NOMO-1 treated with DMSO at 0.1 percent for 48 hours (cell line): Measurements from ENCODE around the gene MEIS2.

ENCODE experiments used
- DNase-seq: peaks from one replicate; lab custom pipeline; 2025; ENCODE audit not compliant: unreplicated experiment; lab: John Stamatoyannopoulos, UW

The MEIS2 gene

DNA sequence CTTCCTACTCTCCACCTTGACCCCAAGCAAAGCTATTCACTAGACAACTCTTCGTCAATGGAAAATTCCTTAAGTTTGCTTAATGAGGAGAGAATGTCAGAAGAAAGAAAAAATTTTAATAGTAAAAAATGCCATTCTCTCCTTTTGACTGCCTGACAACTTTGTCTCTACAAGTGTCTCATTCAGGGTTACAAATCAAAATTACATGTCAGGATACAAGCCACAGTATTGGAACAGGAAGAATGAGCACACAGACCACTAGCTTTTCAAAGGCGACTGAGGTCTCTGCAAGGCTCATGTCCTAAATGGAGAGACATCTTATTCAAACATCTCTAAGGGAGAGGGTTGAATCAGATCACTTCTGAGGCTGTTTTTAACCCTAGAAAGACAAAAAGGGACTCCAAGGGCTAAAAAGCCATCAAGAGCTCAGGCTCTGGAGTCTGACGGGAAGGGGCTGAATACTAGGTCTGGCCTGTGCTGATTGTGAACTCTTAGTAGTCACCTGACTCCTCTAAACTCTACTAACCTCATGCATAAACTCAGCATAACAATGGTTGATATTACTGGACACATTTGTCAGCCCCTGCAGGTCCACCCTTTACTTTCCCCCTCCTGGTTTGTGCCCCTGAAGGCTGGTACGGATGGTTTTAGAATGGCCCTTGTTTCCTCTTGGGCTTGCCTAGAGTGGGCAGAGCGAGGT lies 12.8 kb upstream of the MEIS2 start:
- no peak for DNase-seq

- no peak for DNase-seq
These were observed 11.8 kb upstream of the MEIS2 start for GRCh38 chr15:37112171-37112570.

DNA sequence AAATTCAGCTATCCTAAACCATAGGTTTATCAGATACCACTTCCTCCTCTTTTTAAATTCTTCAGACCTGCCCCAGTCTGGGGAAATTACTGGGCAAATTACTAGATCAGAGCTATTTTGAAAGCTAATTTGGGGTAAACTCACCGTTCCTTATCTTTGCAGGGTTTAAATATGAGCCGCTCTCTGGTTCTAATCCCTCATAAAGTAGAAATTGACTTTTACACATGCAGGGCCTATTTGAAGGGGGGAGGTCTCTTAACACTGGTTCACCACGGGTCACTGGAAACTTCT lies 11.0 kb upstream of the MEIS2 start:
- DNase-seq, result no peak

DNA sequence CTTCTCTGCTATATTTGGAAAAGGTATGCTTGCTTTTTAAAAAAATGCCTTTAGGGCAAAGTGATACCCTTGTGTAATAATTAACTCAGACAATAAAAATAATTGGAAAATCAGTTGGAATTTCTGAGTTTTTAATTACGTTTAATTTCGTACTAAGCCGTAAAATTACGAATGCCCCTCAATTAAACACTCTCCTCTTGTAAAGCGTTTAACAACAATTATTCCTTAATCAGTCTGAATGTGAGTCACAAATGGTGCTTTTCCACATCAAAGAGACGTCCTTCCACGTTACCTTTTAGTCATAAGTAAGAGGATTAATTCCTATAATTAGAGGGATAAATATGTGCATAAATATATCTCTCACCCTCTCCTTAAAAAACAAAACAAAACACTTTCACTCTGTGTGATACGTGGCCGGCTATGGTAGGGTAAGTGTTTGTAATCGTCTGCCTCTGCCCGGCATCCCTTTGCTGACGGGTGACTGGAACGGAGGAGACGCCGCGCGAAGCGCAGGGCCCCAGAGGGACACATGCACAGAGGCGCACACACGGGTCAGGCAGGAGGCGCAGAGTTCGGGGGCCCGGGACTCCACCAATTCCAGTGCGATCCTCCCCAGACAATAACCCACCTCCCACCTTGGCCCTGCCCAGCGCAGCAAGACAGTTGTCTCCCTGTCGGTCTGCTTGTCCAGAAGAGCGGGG lies 9.7 kb upstream of the MEIS2 start:
- DNase-seq, result no peak

GRCh38 chr15:37109168-37109871 lies 9.0 kb upstream of the MEIS2 start:
- DNase-seq, result no peak

DNA sequence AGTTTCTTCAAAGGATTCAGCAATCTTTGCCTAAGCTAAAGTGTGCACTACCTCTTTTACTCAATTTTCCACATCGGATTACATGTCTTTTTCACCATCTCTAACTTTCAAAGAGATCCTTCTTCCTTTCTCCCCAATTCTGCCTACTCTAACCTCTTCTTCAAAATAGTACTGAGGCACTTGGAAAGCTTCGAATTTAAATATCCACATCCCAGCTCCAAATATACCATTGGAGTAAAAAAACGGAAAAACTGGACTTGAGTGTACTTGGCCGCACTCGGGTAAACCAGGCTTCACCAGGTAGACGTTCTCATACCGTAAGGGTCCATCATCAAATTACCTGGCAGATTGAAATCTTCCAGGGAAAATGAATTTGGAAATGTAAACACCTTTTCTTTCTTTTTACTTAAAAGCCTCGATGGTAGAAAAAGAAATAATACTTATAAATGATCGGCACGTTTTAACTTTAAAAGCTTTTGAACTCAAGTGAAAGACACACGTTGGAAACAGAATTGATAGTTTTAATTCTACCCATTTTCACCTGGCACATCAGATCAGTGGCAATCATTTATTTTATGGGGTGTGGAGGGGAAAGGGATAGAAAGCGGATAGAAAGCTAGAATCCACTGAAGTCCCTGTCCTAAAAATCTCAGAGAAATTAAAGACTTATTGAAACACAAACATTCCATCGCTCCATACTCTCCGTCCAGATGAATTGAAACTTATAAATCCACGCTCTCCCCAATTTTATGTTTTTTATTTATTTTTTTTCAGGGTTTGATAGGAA lies 8.2 kb upstream of the MEIS2 start:
- no peak for DNase-seq

- DNase-seq, result no peak
These were observed 7.5 kb upstream of the MEIS2 start for GRCh38 chr15:37107744-37108380.

DNA sequence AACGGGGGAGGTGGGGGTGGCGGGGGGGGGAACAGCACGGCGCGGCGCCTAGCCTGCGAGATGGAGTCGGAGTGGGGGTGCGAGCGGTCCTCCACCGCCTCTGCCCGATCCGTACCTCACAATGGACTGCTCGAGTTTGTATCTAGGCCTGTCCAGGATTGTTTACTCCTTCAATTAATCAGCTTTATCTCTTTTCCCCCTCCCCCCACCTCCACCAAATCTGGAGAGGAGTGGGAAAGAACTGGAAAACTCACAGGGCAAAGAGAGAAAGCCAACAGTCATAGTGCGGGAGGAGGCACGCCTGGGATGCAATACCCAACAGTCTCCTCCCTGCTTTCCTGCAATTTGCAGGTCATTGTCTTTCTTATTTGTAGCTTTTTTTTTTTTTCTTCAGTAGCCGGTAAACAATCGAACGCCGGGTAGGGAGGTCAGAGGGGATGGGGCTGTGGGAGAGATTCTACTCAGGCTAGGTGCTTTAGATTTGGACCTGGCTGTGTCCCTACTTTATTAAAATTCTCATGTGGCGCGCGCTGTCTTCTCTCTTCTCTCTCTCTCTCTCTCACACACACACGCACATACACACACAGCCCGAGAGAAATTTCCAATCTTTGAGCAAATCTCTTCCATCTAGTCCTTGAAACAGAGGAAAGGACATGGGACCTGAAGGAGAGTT lies 6.9 kb upstream of the MEIS2 start:
- DNase-seq, result no peak

GRCh38 chr15:37106490-37107001 lies 6.2 kb upstream of the MEIS2 start:
- DNase-seq, result peak; percentile 28

DNA sequence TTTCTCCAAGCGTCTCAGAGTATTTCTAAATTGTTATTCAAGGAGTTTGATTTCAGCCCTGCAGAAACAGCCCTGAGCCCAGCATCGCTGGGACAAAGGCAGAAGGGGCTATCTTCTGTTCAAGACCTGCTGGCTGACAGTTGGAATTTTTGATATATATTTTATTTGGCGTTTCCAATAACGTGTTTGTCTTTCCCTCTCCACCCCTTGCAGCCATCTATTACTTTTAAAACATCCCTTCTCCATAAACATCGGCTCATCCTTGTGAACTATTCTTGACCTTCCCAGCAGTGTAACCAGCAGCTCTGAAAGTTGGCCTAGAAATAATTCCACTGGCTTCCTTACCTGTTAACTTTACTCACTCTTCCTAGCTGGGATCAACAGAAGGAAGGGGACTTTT lies 5.5 kb upstream of the MEIS2 start:
- DNase-seq, result no peak

GRCh38 chr15:37105029-37105428 lies 4.7 kb upstream of the MEIS2 start:
- DNase-seq, result no peak

DNA sequence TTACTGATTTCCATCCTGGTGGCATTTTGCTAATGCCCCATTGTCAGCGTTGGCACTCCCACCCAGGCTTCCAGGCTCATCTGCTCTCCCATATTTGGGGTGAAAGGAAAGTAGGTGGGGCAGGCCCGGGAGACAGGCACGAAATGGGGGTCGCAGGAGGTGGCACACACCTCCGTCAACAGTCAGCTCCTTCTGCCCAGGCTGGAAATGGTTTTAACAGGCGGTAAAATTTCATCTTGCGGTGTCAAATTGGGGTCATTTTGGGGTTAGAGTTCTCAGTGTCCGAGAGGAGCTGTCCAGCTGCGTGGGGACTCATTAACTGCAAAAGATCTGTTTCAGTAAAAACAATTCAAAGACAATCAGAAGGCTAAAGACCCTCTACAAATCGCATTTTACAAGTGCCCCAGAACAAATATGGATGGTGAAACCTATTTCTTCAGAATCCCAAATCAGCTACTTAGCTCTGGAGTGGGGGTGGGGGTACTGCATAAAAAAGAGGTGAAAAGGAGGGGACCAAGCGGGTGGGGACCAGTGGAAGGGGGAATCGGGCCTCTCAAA lies 4.2 kb upstream of the MEIS2 start:
- no peak for DNase-seq

DNA sequence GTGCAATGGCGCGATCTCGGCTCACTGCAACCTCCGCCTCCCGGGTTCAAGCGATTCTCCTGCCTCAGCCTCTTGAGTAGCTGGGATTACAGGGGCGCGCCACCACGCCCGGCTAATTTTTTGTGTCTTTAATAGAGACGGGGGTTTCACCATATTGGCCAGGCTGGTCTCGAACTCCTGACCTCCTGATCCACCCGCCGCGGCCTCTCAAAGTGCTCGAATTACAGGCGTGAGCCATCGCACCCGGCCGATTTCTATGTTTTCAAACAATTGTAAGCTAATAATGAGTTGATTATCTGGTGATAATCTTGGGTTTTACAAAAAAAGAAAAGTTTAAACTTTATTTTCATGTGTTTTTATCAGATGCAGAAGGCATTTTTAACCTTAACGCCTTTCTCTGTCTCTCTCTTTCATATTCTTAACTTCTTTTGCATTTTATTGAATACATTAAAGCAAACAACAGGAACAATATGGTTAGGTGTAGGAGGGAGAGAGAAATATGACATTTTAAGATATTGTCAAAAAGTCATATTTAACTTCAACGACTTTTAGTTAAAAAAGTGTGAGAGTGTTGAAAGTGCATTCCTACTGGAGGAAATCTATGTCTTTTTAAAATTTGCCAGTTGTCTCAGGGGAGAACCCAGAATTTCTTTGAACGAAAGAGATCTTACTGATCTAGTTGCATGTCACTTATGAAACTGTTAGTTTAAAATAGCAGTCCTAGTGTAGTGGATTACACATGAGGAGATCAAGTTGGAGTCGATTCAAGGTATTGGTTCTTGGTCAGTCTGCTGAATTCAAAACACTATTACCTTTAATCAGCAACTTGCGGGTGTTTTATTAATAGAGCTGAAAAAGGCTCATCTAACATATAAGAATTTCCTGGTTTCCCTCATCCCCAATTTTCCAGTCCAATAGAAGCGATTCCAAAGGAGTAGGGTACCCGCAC lies 3.4 kb upstream of the MEIS2 start:
- DNase-seq, result no peak

GRCh38 chr15:37103163-37103435 lies 2.8 kb upstream of the MEIS2 start:
- DNase-seq, result no peak

DNA sequence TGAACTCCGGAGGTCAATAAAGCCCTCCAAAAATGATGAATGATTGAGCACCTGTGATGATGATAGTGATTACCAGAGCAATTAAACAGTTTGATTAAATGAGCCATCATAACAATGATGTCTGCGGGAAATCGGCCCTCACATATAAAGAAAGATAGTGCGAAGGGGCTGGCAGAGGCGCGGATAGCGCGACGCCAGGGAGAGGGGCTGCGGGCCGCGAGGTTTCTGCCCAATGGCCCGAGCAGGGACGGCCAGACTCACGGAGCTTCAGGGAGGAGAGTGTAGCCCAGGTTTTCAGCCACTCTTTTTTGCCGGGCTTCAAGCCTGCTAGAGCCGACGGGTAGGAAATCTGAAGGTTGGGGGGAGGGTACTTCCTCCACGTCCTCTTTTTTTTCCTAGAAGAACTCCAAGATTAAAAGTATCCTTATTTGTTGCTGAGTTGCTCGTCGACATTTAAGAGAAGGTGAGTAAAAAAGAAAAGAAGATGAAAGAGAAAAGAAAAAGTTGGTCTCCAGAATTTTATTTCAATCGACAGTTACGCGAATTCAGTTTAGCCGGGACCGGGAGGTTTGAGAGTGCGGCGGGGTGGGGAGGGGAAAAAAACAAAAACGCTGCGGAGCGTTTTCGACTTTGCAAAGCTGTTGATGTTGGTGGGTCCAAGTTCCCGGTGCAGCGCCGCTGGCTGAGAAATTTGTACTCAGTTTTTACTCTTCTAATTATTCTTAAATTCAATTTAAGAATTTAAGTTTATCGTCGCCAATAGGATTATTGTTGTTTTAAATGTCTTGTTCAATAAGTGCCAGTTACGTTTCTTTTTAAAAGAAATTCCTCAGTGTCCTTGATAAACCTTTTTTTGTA lies 2.2 kb upstream of the MEIS2 start:
- no peak for DNase-seq

DNA sequence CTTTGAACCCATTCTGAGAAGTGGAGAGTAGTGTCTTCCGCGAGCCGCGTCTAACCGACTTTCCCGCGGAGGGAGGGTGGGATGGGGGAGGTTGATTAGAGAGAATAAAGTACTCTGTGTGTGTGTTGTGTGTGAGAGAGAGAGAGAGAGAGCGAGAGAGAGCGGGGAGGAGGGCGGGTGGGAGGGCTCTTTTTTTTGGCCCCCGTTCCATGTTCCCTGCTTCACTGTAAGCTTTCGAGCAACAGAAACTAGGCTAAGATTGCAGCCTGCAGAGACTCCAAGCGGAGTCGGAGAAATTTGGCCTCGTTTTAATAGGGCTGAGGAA lies 1.6 kb upstream of the MEIS2 start:
- DNase-seq, result no peak

DNA sequence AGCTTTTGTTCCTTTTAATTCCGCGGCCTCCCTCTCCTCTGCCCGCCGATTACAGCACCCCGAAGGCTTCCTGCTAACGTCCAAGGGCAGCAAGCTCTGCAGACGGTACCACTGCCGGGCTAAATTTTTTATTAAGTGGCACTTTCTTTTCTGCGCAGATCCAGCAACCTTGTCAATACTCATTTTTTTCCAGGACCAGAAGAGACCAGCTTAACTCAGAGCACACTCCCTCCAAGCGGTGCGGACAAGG lies 542 bp upstream of the MEIS2 start:
- DNase-seq, result peak; percentile 53

GRCh38 chr15:37099319-37100108 lies 835 bp downstream of the MEIS2 start:
- DNase-seq, result no peak
